Stimulated activated CD4-positive, alpha-beta T cell treated with anti-CD3 and anti-CD28 coated beads, Interleukin-15, amount 100 ng/mL, for 24 hours (primary cell): ENCODE results near the gene MLLT10.
A peak's percentile ranks its signal among the peaks of the same experiment; 100 is the strongest.

Experiments used
- DNase-seq: peaks from one replicate; pipeline ENCODE4 v3.0.0-alpha.2; 2020

The MLLT10 gene

GRCh38 chr10:21501731-21502347 lies 32.2 kb upstream of the MLLT10 start:
- no peak for DNase-seq

- DNase-seq, result no peak
Observed at GRCh38 chr10:21502348-21502740, 31.7 kb upstream of the MLLT10 start.

- DNase-seq, result no peak
Observed at GRCh38 chr10:21503542-21503941, 30.5 kb upstream of the MLLT10 start.

GRCh38 chr10:21505711-21506278 lies 28.2 kb upstream of the MLLT10 start:
- DNase-seq, result no peak

GRCh38 chr10:21506351-21506750 lies 27.7 kb upstream of the MLLT10 start:
- no peak for DNase-seq

GRCh38 chr10:21507150-21507549 lies 26.9 kb upstream of the MLLT10 start:
- DNase-seq, result no peak

- no peak for DNase-seq
Observed at GRCh38 chr10:21508706-21509331, 25.2 kb upstream of the MLLT10 start.

GRCh38 chr10:21509341-21510240 lies 24.4 kb upstream of the MLLT10 start:
- DNase-seq, result no peak

GRCh38 chr10:21510241-21511094 lies 23.6 kb upstream of the MLLT10 start:
- DNase-seq, result no peak

- DNase-seq, result no peak
Observed at GRCh38 chr10:21511095-21511570, 22.9 kb upstream of the MLLT10 start.

GRCh38 chr10:21511946-21512572 lies 22.0 kb upstream of the MLLT10 start:
- DNase-seq, result no peak

- DNase-seq, result no peak
Observed at GRCh38 chr10:21512573-21513404, 21.2 kb upstream of the MLLT10 start.

- no peak for DNase-seq
Observed at GRCh38 chr10:21513405-21513788, 20.6 kb upstream of the MLLT10 start.

GRCh38 chr10:21514129-21514817 lies 19.8 kb upstream of the MLLT10 start:
- DNase-seq, result no peak

GRCh38 chr10:21514818-21515351 lies 19.1 kb upstream of the MLLT10 start:
- no peak for DNase-seq

- DNase-seq, result no peak
Observed at GRCh38 chr10:21515361-21516241, 18.4 kb upstream of the MLLT10 start.

- DNase-seq, result peak; percentile 67
Observed at GRCh38 chr10:21516242-21517131, 17.5 kb upstream of the MLLT10 start.
